CD14-positive monocyte (primary cell): ENCODE measurements around the gene IGF2BP1. TPM values are rescaled to one million over a fixed set of nuclear protein-coding genes. Genes with fewer than 3 reads are reported as not detected.
A peak's percentile ranks its signal among the peaks of the same experiment; 100 is the strongest.

Experiments
- DNase-seq, 3 donors: peaks; one replicate each; pipeline ENCODE4 v3.0.0-alpha.2; 2011 to 2022
- H2AFZ ChIP-seq: 2 replicates; pipeline ENCODE4 v1.6.0; 2012; ENCODE audit warnings: mild to moderate bottlenecking, low read depth, low read length, inconsistent platforms; ENCODE audit not compliant: insufficient read depth, poor library complexity, severe bottlenecking
- H3K27ac ChIP-seq, 2 donors: 1 replicate in 1 of 2; 2 replicates in 1 of 2; pipeline ENCODE4 v1.5.1; 2012 to 2013; ENCODE audit warnings: low read length in 2 of 2, control low read depth in 1 of 2, inconsistent platforms in 1 of 2, low read depth in 1 of 2, mild to moderate bottlenecking in 1 of 2
- H3K27me3 ChIP-seq, 2 donors: one replicate each; pipeline versions ENCODE4 v1.6.0 to v1.6.1; 2011 to 2013; ENCODE audit warnings: low read length in 2 of 2; ENCODE audit not compliant: control insufficient read depth in 2 of 2, insufficient read depth in 2 of 2
- H3K36me3 ChIP-seq, 2 donors: replicated peaks in 1 of 2; 1 replicate in 1 of 2; 2 replicates in 1 of 2; pipeline versions ENCODE4 v1.5.1 to v1.6.1; 2012 to 2013; ENCODE audit warnings: low read length in 2 of 2, control low read depth in 1 of 2, inconsistent platforms in 1 of 2, mild to moderate bottlenecking in 1 of 2; ENCODE audit not compliant: insufficient read depth in 2 of 2, control insufficient read depth in 1 of 2
- H3K4me1 ChIP-seq, 2 donors: 1 replicate in 1 of 2; 2 replicates in 1 of 2; pipeline versions ENCODE4 v1.5.1 to v1.6.1; 2012 to 2013; ENCODE audit warnings: low read length in 2 of 2, control low read depth in 1 of 2, inconsistent platforms in 1 of 2, mild to moderate bottlenecking in 1 of 2, moderate library complexity in 1 of 2; ENCODE audit not compliant: insufficient read depth in 2 of 2, control insufficient read depth in 1 of 2
- H3K4me2 ChIP-seq: replicated peaks from 2 replicates; pipeline ENCODE3; 2012; ENCODE audit warnings: low read length, moderate library complexity, mild to moderate bottlenecking; ENCODE audit not compliant: poor library complexity, severe bottlenecking; ENCODE audit errors: extremely low read depth
- H3K4me3 ChIP-seq, 3 experiments: fragments of 200-600 bp in 1 of 3; sonication (generic) in 1 of 3; replicated peaks in 1 of 3; 1 replicate in 2 of 3; 2 replicates in 1 of 3; pipeline ENCODE4 v1.5.1; 2011 to 2013; ENCODE audit warnings: low read length in 3 of 3, mild to moderate bottlenecking in 3 of 3, control low read depth in 2 of 3, low read depth in 2 of 3, inconsistent platforms in 1 of 3, moderate library complexity in 1 of 3
- H3K79me2 ChIP-seq: 2 replicates; pipeline ENCODE4 v1.6.0; 2012; ENCODE audit warnings: mild to moderate bottlenecking, control low read depth, inconsistent platforms, low read length, moderate library complexity; ENCODE audit not compliant: insufficient read depth
- H3K9ac ChIP-seq: 2 replicates; pipeline ENCODE4 v1.6.0; 2017; ENCODE audit warnings: low read length, mild to moderate bottlenecking; ENCODE audit not compliant: insufficient read depth, poor library complexity, severe bottlenecking
- H3K9me3 ChIP-seq, 2 donors: replicated peaks in 1 of 2; 1 replicate in 1 of 2; 2 replicates in 1 of 2; pipeline versions ENCODE4 v1.5.1 to v1.6.1; 2012 to 2013; ENCODE audit warnings: low read length in 2 of 2, control low read depth in 1 of 2; ENCODE audit not compliant: control insufficient read depth in 1 of 2, insufficient read depth in 1 of 2
- H4K20me1 ChIP-seq: 2 replicates; pipeline ENCODE4 v1.6.0; 2012; ENCODE audit warnings: mild to moderate bottlenecking, low read length, control low read depth, moderate library complexity; ENCODE audit not compliant: insufficient read depth
- H3K27ac Mint-ChIP-seq, 7 donors: one replicate each; pipeline ENCODE4 v1.8.0; 2020; ENCODE audit warnings: mild to moderate bottlenecking in 7 of 7, mixed read lengths in 7 of 7, moderate library complexity in 6 of 7, inconsistent platforms in 2 of 7
- H3K27me3 Mint-ChIP-seq, 3 donors: one replicate each; pipeline ENCODE4 v1.8.0; 2021 to 2022; ENCODE audit warnings: low read depth in 3 of 3, mild to moderate bottlenecking in 3 of 3, mixed read lengths in 3 of 3, moderate library complexity in 3 of 3, inconsistent platforms in 1 of 3
- H3K36me3 Mint-ChIP-seq, 2 donors: one replicate each; pipeline ENCODE4 v1.8.0; 2020; ENCODE audit warnings: mixed read lengths in 2 of 2, inconsistent platforms in 1 of 2, mild to moderate bottlenecking in 1 of 2
- H3K4me1 Mint-ChIP-seq: one replicate; pipeline ENCODE4 v1.8.0; 2020; ENCODE audit warnings: mild to moderate bottlenecking, mixed read lengths
- H3K4me3 Mint-ChIP-seq, 2 donors: one replicate each; pipeline ENCODE4 v1.8.0; 2020; ENCODE audit warnings: mild to moderate bottlenecking in 2 of 2, mixed read lengths in 2 of 2, moderate library complexity in 1 of 2
- H3K9me3 Mint-ChIP-seq, 7 donors: one replicate each; pipeline ENCODE4 v1.8.0; 2020 to 2022; ENCODE audit warnings: mixed read lengths in 7 of 7, mild to moderate bottlenecking in 6 of 7, moderate library complexity in 6 of 7, inconsistent platforms in 2 of 7
- CTCF ChIP-seq: fragments of 200-600 bp; IDR thresholded peaks from one replicate; pipeline ENCODE4 v1.8.0; 2022; ENCODE audit warnings: antibody characterized with exemption, mild to moderate bottlenecking
- WGBS: methylation state at CpG from one replicate; pipeline ENCODE4 v1.1.5; 2013; ENCODE audit warnings: missing lambda C conversion rate; ENCODE audit not compliant: insufficient coverage; 5-methylcytosine and 5-hydroxymethylcytosine counted together
- intact Hi-C, 2 donors: fragments of 100-400 bp; cut with micrococcal nuclease; formaldehyde crosslinking; loops; one replicate each; pipeline versions ENCODE4 v1.15.0 to v1.15.1; 2023
- polyA plus RNA-seq, 3 donors: library from polyadenylated mRNA; depleted of rRNA in 1 of 3; unstranded in 2 of 3; stranded (reverse) in 1 of 3; fragments of 300-500 nt in 2 of 3; fragments of >200 nt in 1 of 3; fragmentation: Illumina TruSeq in 2 of 3; gene quantifications; 1 replicate in 2 of 3; 2 replicates in 1 of 3; pipeline ENCODE4 v1.2.3, GENCODE V29; 2012 to 2021

Gene IGF2BP1
- polyA plus RNA-seq, 3 donors: not detected

- WGBS: 100% methylated on average over 1 of the region's 3 CpGs
- no peaks in the 10 kb centered on the region for H3K36me3 ChIP-seq
Measured at GRCh38 chr17:48981927-48982539, 15.2 kb upstream of the IGF2BP1 start.

More at GRCh38 chr17:48981927-48982539, 15.2 kb upstream of the IGF2BP1 start:
- intact Hi-C loops: no loop called here
- Histone ChIP-seq H3K27me3 (peaks cover 0 to 15% of the 10 kb centered on the region in 2 donors), H3K9me3 (no peaks in the 10 kb centered on the region), H3K9ac (no peak overlapping the region), H3K4me2 (no peak overlapping the region), H3K79me2 (no peaks in the 10 kb centered on the region), H2AFZ (no peak overlapping the region), H4K20me1 (no peaks in the 10 kb centered on the region), H3K4me1 (no peaks in the 10 kb centered on the region), H3K4me3 (no peak overlapping the region), H3K27ac (no peak overlapping the region)
- peak overlapping the region in 1 of 2 donors; percentile 16 for H3K4me3 Mint-ChIP-seq
- no peak for TF ChIP-seq CTCF
- H3K4me1 Mint-ChIP-seq: no peaks in the 10 kb centered on the region
- H3K36me3 Mint-ChIP-seq: no peaks in the 10 kb centered on the region
- peaks cover 0 to 16% (median 14%) of the 10 kb centered on the region in 7 donors for H3K9me3 Mint-ChIP-seq
- H3K27me3 Mint-ChIP-seq: peaks cover 25 to 53% (median 32%) of the 10 kb centered on the region in 3 donors
- no peak for DNase-seq
- H3K27ac Mint-ChIP-seq: no peak overlapping the region
